Lung microvascular endothelial cell (primary cell): Measurements from ENCODE around the gene PLTP. TPM values are rescaled to one million over a fixed set of nuclear protein-coding genes. Genes with fewer than 3 reads are reported as not detected.
"Not testable (repeated sequence)": the region's sequence is repeated elsewhere in the genome, so short reads cannot be mapped to it uniquely, and the experiment has no call there.

Source experiments
- DNase-seq, 2 donors: peaks; one replicate each; pipeline versions ENCODE4 v3.0.0 to v3.0.0-alpha.2; 2010; ENCODE audit warnings: low read depth in 2 of 2
- total RNA-seq: library from RNA; depleted of rRNA; stranded (reverse); fragments of >200 nt; gene quantifications from 2 replicates; pipeline ENCODE4 v1.2.1, GENCODE V29; 2014

The PLTP gene
- total RNA-seq, 1 donor from 2014 or later, result 4.4 TPM

- no peak for DNase-seq
Measured at GRCh38 chr20:45944965-45945677, 33.2 kb upstream of the PLTP start.

GRCh38 chr20:45944151-45944964 lies 32.4 kb upstream of the PLTP start:
- peak in 1 of 2 donors; percentile 27 for DNase-seq

GRCh38 chr20:45943613-45944012 lies 31.7 kb upstream of the PLTP start:
- no peak for DNase-seq

- no peak for DNase-seq
Measured at GRCh38 chr20:45940469-45940868, 28.5 kb upstream of the PLTP start.

- no peak for DNase-seq
Measured at GRCh38 chr20:45940053-45940452, 28.1 kb upstream of the PLTP start.

DNA sequence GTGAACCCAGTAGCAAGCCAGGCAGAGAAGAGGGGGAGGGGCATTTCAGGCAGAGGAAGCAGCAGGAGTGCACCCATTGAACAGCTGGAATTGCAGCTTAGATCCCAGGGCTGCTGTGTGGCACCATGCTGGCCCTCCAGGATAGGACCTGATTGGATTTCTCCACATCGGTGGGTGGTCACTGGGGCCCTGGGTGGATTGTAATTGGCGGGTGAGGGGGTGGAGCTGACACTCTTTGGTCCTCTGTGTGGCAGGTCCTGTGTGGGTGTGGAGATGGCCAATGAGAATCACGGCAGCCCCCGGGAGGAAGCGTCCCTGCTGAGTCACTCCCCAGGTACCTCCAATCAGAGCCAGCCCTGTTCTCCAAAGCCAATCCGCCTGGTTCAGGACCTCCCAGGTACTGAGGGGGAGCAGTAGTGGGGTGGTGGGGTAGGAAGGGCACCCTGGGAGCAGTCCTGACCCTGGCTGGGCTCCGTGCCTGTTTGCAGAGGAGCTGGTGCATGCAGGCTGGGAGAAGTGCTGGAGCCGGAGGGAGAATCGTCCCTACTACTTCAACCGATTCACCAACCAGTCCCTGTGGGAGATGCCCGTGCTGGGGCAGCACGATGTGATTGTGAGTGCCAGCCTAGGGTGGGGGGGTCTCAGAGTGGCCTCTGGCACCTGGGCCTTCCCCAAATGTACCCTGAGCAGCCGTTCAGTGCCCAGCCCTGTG lies 26.9 kb upstream of the PLTP start:
- no peak for DNase-seq

DNA sequence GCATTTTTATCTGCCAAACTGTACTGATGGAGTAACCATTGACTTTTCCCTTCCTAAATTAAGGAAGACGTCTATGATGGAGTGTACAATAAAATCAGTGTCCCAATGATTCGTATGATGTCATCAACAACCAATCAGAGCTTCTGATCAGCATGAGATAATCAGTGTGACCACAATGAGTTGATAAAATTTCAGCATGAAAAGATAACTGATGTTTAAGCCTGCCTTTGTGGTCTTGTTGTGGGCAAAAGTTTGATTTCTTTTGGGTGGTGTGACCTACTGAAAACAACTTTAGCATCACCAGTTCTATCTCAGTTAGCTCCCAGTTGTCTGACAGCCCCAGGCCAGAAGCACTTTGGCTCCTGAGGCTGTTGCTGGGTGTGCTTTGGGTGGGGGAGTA lies 25.8 kb upstream of the PLTP start:
- DNase-seq, result no peak

GRCh38 chr20:45935416-45936046 lies 23.6 kb upstream of the PLTP start:
- no peak for DNase-seq

DNA sequence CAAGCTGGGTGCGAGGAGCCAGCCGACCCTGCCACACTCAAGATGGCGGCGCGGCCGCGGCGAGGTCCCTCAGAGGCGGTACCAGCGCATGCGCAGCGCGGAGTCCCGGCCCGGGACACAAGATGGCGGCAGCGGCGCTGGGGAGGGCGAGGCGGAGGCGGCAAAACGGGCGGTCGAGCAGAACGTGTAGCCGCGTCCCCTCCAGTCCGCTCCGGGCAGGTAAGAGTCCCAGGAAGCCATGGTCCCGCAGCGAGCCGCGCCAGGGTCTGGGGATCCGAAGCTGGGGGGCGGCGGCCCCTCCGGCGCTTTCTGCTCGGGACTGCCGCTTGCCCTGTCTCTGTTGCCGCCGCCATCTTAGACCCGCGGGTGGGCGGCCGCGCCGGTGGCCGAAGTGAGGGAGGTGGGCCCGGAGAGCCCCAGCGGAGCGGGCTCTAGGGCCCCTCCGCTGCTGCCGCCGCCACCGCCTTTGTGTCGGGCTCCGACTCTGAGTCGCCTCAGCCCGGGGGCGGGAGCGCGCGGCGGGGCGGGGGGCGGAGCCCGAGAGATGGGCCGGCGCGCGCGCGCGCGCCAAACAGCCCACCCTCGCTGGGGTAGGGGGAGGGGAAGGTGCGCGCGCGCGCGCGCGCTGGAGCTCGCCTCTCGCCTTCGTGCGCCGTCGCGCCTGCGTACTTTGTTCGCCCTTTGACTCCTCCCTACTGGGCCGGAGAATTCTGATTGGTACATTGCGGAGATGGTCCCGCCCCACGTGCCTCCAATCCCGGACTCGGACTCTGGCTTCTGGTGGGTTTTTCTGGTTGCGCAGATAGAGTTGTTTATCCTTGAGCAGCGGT lies 22.8 kb upstream of the PLTP start, which contains the start of gene PCIF1:
Gene PCIF1 (plus strand): TSS at position 98 of the 830 bp plus-strand sequence. CDS start 4,317 bp downstream, outside the sequence.
- DNase-seq, result peak; percentile 98 to 99

- peak in 1 of 2 donors; percentile 37 for DNase-seq
Measured at GRCh38 chr20:45934046-45934585, 22.2 kb upstream of the PLTP start.

DNA sequence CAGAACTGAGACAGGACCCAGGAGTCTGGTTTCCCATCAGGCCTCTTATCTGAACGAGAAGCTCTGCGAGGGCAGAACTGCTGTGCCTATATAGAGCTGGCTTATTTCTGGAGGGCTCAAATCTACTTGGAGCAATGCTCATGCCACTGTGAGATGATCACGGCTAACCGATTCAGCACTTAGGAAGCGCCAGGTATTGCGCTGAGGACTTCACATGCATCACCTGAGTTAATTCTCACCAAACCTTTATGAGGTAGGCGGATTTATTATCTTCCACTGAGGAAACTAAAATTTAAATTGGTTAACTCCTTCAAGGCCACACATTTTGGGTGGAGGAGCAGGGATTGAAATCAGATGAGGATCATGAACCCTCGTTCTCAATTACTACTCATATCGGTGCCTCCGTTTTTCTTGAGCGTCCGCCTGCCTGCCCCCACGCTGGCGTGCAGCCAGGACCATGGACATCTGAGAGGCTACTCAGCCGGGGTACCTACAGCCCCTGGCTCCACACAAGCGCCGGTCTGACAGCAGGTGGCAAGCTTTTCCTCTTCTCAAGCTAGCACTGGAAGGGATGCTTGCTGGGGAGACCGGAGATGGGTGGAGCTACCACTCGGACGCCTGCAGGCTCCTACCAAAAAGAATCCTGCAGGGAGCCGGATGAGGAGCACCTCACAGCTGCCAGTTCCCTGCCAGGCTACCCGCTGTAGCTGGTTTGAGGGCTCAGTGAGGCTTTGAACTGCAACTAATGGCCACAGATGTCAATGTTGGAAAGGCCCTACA lies 21.5 kb upstream of the PLTP start:
- peak; percentile 59 to 75 for DNase-seq

GRCh38 chr20:45931680-45932079 lies 19.7 kb upstream of the PLTP start:
- DNase-seq, result not testable (repeated sequence)

DNA sequence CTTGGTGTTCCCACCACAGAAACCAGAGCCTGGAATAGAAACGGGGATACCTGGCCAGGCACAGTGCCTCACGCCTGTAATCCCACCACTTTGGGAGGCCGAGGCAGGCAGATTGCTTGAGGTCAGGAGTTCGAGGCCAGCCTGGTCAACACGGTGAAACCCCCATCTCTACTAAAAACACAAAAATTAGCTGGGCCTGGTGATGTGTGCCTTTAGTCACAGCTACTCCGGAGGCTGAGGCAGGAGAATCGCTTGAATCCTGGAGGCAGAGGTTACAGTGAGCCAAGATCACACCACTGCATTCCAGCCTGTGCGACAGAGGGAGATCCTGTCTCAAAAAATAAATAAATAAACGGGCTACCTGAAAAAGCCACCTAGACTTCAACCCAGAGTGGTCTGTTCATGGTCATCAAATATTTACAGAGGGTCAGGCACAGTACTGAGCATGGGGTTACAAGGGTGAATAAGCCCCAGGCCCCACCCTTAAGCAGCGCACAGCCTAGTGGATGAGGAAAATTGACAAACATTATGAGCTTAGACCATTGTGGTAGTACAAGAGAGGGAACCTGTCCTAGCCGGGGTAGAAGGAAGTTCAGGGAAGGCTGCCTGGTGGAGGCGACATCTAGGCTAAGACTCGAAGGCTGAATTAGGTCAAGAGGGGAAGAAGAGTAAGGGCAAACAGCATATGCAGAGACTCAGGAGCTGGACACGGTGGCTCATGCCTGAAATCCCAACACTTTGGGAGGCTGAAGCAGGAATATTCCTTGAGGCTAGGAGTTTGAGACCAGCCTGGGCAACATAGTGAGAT lies 15.3 kb upstream of the PLTP start:
- DNase-seq, result no peak

GRCh38 chr20:45926731-45927070 lies 14.7 kb upstream of the PLTP start:
- DNase-seq, result no peak

- DNase-seq, result no peak
Measured at GRCh38 chr20:45925821-45926506, 14.0 kb upstream of the PLTP start.

GRCh38 chr20:45924391-45925261 lies 12.7 kb upstream of the PLTP start:
- DNase-seq, result peak in 1 of 2 donors; percentile 70
